BJ (cell line): ENCODE measurements around the gene ETV6. TPM values are rescaled to one million over a fixed set of nuclear protein-coding genes. Genes with fewer than 3 reads are reported as not detected.

Source experiments
- CTCF ChIA-PET: fragments of 350-600 bp; formaldehyde crosslinking; extraction: SDS; loops from one replicate; lab custom pipeline; 2021; ENCODE audit warnings: antibody characterized with exemption, inconsistent platforms; lab: Yijun Ruan, JAX
- POLR2A ChIA-PET: fragments of 300-600 bp; sonication (Branson Sonifier 250); formaldehyde crosslinking; extraction: SDS; loops from one replicate; lab custom pipeline; 2021; ENCODE audit warnings: antibody characterized with exemption; lab: Charles Lee
- DNase-seq: peaks from one replicate; pipeline ENCODE4 v3.0.0-alpha.2; 2011; ENCODE audit warnings: low read depth
- H3K27me3 ChIP-seq: 2 replicates; pipeline ENCODE4 v1.6.0; 2011; ENCODE audit warnings: low read length; ENCODE audit not compliant: control insufficient read depth, insufficient read depth
- H3K36me3 ChIP-seq: 2 replicates; pipeline ENCODE4 v1.5.1; 2011; ENCODE audit warnings: low read length; ENCODE audit not compliant: control insufficient read depth, insufficient read depth
- H3K4me3 ChIP-seq: 2 replicates; pipeline ENCODE4 v1.5.1; 2011; ENCODE audit warnings: low read depth, mild to moderate bottlenecking, control low read depth, low read length
- CTCF ChIP-seq: IDR thresholded peaks from 2 replicates; pipeline ENCODE4 v1.5.1; 2011; ENCODE audit warnings: low read depth, mild to moderate bottlenecking, control low read depth, inconsistent platforms, low read length, moderate library complexity; ENCODE audit not compliant: insufficient read depth
- polyA plus RNA-seq: library from polyadenylated mRNA; depleted of rRNA; stranded (reverse); fragments of >200 nt; gene quantifications from 2 replicates; pipeline ENCODE4 v1.2.3, GENCODE V29; 2011

ETV6 gene
- polyA plus RNA-seq, 1 experiment: 10.7 TPM

- no peak for DNase-seq
- Histone ChIP-seq H3K36me3 (peaks cover 6% of the 10 kb centered on the region), H3K4me3 (no peak overlapping the region), H3K27me3 (no peaks in the 10 kb centered on the region)
- ChIA-PET POLR2A (no interaction called here), CTCF (interaction anchor here (0.8 kb wide), 1 partner anchor 12 kb away, joined by 3 read pairs; no protein-coding TSS in a partner anchor)
- TF ChIP-seq CTCF: no peak
These were observed 107.0 kb downstream of the ETV6 start for GRCh38 chr12:11756523-11756922.

GRCh38 chr12:11757095-11757494, 107.6 kb downstream of the ETV6 start:
- CTCF ChIA-PET: no interaction called here
- no peak for TF ChIP-seq CTCF
- Histone ChIP-seq H3K36me3 (peaks cover 6% of the 10 kb centered on the region), H3K27me3 (no peaks in the 10 kb centered on the region), H3K4me3 (no peak overlapping the region)
- no peak for DNase-seq
- POLR2A ChIA-PET: no interaction called here

GRCh38 chr12:11757531-11757930, 108.1 kb downstream of the ETV6 start:
- H3K4me3 ChIP-seq: no peak overlapping the region
- ChIA-PET CTCF (interaction anchor here (3.1 kb wide), 1 partner anchor 9 kb away, joined by 15 read pairs; no protein-coding TSS in a partner anchor), POLR2A (no interaction called here)
- H3K36me3 ChIP-seq: peaks cover 6% of the 10 kb centered on the region
- no peaks in the 10 kb centered on the region for H3K27me3 ChIP-seq
- DNase-seq: no peak
- TF ChIP-seq CTCF: no peak

- Histone ChIP-seq H3K36me3 (peaks cover 6% of the 10 kb centered on the region), H3K27me3 (no peaks in the 10 kb centered on the region), H3K4me3 (no peak overlapping the region)
- no peak for DNase-seq
- CTCF ChIA-PET: interaction anchor here (0.6 to 3.1 kb wide), 2 partner anchors 10 to 1403 kb away, joined by 3 to 15 read pairs; no protein-coding TSS in a partner anchor
- TF ChIP-seq CTCF: no peak
- POLR2A ChIA-PET: no interaction called here
These were observed 108.6 kb downstream of the ETV6 start for GRCh38 chr12:11758087-11758486.

- no peak for TF ChIP-seq CTCF
- no peak for DNase-seq
- no peak overlapping the region for H3K4me3 ChIP-seq
- no peaks in the 10 kb centered on the region for H3K27me3 ChIP-seq
- H3K36me3 ChIP-seq: peaks cover 1% of the 10 kb centered on the region; the same call in 1 of the 2 replicates
- ChIA-PET POLR2A (interaction anchor here (0.8 kb wide), 1 partner anchor 55 kb away, joined by 3 read pairs; no protein-coding TSS in a partner anchor), CTCF (interaction anchor here (0.6 to 3.1 kb wide), 3 partner anchors 11 to 1403 kb away, joined by 3 to 15 read pairs (median 3); no protein-coding TSS in a partner anchor)
These were observed 109.3 kb downstream of the ETV6 start for GRCh38 chr12:11758510-11759493.
